ENCODE measurements around the gene CMSS1.

The CMSS1 gene

DNA sequence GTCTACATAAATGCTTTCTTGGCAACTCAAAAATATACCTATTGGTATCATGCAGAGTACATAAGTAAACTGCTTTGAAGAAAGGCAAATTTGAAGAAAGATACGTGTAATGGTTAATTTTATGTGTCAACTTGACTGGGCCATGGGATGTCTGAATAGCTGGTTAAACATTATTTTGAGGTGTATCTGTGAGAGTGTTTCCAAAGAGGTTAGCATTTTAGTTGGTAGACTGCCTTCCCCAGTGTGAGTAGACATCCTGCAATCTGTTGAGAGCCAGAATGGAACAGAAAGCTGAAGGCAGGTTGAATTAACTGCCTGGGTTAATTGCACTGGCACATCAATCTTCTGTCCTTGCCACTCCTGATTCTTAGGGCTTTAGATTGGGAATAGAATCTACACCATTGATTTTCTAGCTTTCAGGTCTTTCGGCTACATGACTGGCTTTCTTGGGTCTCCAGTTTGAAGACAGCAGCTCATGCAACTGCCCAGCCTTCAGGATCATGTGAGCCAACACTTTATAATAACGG lies 98.3 kb downstream of the CMSS1 start:
- TF ChIP-seq CTCF (conservative IDR thresholded peaks at IDR 0.05), result no peak
- H3K27ac ChIP-seq, result no peak overlapping the region

GRCh38 chr3:99918715-99919114 lies 101.1 kb downstream of the CMSS1 start:
- no peak for TF ChIP-seq CTCF (conservative IDR thresholded peaks at IDR 0.05)
- no peak overlapping the region for H3K27ac ChIP-seq

DNA sequence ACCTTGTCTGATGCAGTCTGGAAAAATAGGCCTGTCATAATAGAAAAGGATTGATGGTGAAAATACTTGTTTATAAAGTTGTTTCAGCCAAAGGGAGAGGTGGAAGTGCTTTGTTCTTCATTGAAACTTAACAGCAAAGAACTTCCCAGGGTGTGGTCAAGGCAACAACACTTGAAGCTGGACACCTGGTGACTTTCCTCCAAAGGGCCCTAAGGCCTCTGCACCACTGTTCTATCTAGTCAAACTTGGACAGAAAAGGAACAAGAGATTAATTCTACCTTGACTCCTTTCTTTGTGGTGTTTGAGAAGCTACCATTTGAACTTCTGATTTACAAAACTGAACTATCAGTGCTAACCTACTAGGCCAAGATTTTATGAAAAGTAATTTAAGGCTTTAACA lies 102.0 kb downstream of the CMSS1 start:
- TF ChIP-seq CTCF (conservative IDR thresholded peaks at IDR 0.05), result no peak
- no peak overlapping the region for H3K27ac ChIP-seq

DNA sequence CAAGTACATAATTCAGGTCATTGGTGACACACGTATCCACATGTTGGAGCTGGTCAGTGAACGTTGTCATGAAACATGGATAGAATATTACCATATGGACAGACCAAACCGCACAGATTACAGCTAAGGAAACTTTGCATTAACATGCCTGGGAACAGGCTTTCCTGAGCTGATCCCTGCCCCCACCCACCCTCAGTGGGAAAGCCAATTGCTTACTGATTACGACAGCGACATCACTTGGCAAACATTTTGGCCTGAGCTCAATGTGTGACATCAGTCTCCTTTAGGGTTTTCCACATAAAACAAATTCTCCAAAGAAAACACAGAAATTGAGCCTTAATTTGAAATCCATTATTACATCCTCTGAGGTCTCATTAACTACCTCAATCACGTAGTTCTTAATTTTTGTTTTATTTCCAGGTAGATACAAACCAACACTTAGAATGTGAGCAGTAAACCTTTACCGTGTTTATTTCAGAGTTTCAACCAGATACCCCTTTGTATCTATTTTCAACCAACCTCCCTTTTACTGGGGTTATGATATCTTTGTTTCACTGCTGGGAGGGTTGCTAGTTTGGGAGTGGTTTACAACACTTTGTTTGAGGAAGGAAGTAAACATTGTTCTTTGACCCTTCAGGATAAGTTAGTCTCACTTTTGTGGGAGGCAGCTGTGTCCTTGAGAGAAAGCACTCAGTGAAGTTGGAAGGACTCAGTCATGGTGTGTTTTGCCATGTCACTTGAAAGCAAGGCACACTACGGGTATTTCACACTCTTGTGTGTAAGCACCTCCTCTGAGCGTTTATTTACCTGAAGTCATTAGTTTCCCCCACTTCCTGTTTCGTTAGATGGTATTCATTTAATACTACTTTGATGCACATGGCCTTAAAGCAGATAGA lies 103.1 kb downstream of the CMSS1 start:
- no peak overlapping the region for H3K27ac ChIP-seq
- no peak for TF ChIP-seq CTCF (conservative IDR thresholded peaks at IDR 0.05)

GRCh38 chr3:99921377-99921695 lies 103.7 kb downstream of the CMSS1 start:
- H3K27ac ChIP-seq, result no peak overlapping the region
- no peak for TF ChIP-seq CTCF (conservative IDR thresholded peaks at IDR 0.05)

DNA sequence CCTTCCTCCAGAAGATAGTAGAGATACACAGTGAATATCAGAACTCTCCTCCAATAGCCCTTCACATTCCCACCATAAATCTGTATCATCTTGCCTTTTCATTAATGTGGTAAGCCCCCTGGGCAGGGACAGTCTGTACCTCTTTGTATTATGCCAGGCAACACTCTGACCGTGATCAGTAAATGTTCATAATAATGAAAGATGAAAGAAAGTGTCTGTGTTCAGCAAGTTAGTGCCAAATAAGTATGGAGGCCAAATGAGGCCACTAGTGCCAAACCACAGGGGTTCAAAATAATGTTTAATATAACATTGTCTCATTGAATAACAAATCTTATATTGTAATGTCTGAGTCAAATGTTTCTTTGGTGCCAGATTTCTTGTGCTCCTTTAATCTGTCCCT lies 104.3 kb downstream of the CMSS1 start:
- H3K27ac ChIP-seq, result no peak overlapping the region
- no peak for TF ChIP-seq CTCF (conservative IDR thresholded peaks at IDR 0.05)

- TF ChIP-seq CTCF (conservative IDR thresholded peaks at IDR 0.05), result no peak
- H3K27ac ChIP-seq, result no peak overlapping the region
Measured at GRCh38 chr3:99923873-99924272, 106.2 kb downstream of the CMSS1 start.
